GM19099 (cell line): ENCODE data around the gene MBOAT2.

Experiments
- POLR2A ChIP-seq: IDR thresholded peaks from 3 replicates; pipeline ENCODE4 v1.6.1; 2011; ENCODE audit warnings: low read depth; ENCODE audit not compliant: insufficient read length; ENCODE audit errors: extremely low read depth

MBOAT2 gene

DNA sequence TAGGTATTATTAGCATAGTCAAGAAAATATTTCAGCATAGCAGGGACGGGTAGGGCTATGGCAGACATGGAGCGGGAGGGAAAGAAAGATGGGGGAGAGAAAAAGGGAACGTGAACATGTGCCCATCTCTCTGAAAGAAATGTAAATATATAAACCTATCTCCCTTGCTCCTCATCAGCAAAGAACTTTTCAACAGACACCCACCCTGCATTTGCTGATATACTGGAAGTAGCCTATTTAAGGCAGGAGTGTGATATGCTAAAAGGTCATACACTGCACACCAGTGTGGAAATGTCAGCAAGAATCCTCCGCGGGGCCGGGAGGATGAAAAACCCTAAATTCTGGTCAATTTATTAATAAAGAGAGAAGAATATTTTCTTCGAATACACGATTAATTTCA, 1.7 kb downstream of the MBOAT2 start:
- TF ChIP-seq POLR2A, result no peak

- no peak for TF ChIP-seq POLR2A
These were observed 2.3 kb downstream of the MBOAT2 start for GRCh38 chr2:9001229-9001628.

DNA sequence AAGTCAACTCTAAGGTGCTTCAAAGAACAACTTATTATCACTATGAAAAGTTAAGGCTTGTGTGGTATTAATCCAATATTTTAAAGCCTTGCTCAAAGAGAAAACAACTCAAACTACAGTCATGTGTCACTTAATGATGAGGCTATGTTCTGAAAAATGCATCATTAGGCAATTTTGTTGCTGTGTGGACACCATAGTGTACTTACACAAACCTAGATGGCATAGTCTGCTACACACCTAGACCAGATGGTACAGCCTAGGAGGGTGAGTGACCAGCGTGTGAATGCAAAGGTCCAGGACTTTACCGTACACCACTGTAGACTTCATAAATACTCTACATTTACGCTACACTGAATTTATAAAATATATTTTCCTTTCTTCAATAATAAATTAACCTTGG, 3.0 kb downstream of the MBOAT2 start:
- no peak for TF ChIP-seq POLR2A

DNA sequence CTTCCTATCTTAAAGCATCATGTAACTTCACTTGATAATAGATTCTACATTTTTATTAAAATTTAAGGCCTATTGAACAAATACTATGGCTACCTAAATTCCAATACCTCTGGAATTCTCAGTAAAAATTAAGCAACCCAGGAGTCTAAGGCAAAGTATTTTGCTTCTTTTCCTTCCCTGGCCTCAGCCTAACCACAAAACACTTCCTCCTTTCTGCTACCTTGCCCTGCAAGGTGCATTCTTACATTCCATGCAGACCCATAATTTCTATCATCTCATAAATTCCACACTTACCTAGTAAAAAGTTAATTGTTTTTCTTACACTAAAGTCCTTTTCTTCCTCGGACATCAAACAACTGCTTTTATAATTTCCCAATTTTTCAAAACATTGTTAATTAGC, 3.7 kb downstream of the MBOAT2 start:
- TF ChIP-seq POLR2A, result no peak

GRCh38 chr2:8999102-8999446, 4.4 kb downstream of the MBOAT2 start:
- TF ChIP-seq POLR2A, result no peak

DNA sequence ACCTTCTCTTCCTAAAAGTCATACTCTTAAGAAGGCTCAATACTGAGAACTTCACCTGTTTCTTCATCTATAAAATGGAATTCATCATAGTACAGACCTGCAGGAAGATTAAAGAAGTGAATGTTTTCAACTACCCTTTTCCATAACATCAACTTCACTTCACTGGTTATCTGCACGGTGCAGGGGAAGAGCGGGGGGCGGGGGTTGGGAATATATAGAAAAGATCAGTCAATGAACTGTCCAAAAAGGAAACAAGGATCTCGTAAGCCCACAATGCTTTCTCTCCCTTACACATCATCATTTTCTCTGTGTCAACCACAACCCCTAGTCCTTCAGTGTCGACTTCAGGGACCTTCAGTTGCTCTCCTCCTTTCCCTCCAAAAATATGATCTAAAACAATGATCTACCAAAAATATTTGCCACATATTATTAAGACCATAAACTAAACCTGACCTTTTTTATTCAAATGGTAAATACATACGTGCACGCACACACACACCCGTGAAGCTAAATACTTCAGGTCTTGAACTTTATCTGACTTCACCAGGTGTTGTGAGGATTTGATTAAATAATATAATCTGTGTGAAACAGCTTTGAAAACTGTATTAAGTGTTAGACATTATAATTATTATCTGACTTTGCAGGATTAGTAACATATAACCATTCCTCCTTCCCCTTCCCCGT, 4.9 kb downstream of the MBOAT2 start:
- no peak for TF ChIP-seq POLR2A

DNA sequence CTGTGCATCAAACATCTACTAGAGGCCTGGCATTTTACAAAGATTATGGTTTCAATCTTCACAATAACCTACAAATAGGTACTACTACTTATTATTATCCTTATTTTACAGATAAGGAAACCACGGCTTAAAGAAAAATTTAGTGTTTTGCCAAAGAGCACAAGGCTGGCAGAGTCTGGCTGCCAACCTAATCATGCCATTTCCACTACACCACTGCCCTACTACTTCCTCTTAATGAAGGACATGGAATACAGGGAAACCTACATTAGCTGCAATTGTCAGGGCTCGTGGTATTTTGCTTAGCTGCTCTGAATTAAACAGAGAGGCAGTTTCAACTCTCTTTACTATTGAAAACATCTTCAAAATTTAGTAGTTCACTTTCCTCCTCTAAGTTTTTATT, 5.9 kb downstream of the MBOAT2 start:
- TF ChIP-seq POLR2A, result no peak

DNA sequence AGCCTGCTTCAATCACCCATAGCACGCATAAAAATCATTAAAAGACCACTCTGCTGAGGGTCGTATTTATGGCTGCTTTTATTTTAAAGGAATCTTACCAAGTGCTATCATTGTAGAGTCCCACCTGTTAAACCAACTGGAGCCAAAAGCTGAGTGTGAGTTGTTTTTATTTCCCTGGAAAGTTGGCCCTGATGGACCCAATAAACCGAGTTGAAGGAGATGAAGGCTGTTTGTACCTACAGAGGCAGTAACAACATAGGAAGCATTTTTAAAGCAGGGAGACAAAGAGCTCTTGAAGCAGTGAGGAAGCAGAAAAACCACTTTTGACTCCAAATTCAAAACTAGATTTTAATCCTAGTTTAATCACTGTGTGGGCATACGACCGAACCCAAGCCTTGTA, 6.4 kb downstream of the MBOAT2 start:
- TF ChIP-seq POLR2A, result no peak

GRCh38 chr2:8996006-8996405, 7.5 kb downstream of the MBOAT2 start:
- no peak for TF ChIP-seq POLR2A

DNA sequence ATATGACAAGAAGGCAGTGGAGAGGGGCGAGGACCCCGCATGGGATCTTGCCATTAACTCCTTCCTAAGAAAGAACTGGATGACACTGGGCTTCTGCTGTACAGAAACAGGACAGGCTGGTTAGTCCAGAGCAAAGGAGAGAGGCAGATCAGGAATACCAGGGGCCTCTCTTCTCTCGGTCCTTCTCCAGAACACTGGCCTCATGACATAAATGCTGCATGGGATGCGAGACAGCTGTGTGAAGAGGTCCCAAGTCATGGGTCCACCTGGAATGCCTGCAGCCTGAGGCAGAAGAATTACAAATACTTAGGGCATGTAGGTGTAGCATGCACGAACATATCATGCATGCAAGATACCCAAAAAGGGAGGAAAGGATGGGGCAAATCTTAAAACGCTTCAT, 9.1 kb downstream of the MBOAT2 start:
- no peak for TF ChIP-seq POLR2A

DNA sequence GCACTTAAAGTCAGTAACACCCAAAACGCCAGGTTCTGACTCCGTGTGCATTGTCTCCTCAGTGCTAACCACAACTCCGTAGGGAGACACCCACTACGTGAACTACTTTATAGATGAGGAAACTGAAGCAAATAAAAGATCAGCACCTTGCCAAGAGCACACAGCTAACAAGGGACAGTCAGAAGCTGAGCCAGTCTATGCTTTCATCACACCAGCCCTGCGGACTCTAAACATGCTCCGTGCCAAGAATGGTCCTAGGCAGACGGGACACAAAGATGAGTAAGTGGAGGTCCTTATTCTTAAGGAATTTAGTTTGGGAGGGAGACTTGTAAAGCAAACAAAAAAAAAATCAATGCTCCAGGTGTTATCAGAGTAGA, 9.6 kb downstream of the MBOAT2 start:
- no peak for TF ChIP-seq POLR2A

DNA sequence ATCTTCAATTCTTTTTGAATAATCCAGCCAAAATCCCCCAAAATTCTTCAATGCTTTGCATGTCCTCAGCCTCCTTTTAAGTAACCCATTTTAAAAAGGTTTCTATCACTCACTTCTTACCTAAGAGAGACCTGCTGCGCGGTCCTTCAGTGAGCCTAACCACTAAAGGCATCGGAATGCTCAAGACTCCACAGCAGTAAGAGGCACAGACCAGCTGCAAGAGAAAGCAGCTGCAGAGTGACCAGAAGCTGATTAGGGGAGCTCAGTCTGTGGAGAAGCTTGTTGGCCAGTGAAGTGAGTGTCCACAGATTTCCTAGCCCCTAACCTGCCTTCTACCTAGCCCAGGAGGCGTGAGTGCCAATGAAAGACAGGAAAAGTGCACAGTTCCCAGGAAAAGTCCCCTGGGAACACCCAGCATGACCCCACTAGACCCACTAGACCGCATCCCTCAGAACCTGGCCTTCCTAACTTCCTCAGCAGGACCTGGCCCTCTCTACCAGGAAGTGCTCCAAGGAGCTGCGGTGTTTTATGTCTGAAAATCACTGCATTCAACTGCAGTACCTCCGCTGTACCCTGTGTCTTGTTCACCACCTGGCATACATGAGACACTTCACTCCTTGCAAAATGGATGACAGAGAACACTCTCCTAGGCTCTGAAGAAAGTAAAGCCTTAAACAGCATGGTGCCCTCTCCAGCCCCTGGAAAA, 10.1 kb downstream of the MBOAT2 start:
- TF ChIP-seq POLR2A, result no peak

GRCh38 chr2:8992643-8993042, 10.8 kb downstream of the MBOAT2 start:
- TF ChIP-seq POLR2A, result no peak

- TF ChIP-seq POLR2A, result no peak
These were observed 13.9 kb downstream of the MBOAT2 start for GRCh38 chr2:8989536-8990079.

DNA sequence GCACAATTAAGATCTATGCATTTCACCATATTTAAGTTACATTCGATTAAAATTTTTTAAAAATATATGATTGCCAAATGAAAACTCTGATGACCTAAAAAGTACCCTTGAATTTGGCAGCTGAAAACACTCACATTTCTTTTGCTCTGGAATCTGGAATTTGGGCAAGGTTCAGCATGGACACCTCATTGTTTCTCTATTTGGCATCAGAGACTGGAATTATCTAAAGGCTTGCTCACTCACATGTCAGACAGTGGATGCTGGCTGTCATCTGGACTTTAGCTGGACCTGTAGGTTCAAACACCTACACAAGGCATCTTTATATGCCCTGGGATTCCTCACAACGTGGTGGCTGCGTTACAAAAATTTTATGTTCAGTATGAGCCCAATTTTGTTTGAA, 16.1 kb downstream of the MBOAT2 start:
- TF ChIP-seq POLR2A, result no peak

- TF ChIP-seq POLR2A, result no peak
These were observed 17.0 kb downstream of the MBOAT2 start for GRCh38 chr2:8986327-8986976.
